Glutamatergic neuron (in vitro differentiated cells): Measurements from ENCODE around the gene CHD3. TPM values are rescaled to one million over a fixed set of nuclear protein-coding genes. Genes with fewer than 3 reads are reported as not detected.

Experiments
- DNase-seq: peaks from one replicate; pipeline ENCODE4 v3.0.0; 2022
- H3K27ac Mint-ChIP-seq: one replicate; pipeline ENCODE4 v1.8.0; 2020; ENCODE audit warnings: mild to moderate bottlenecking, mixed read lengths, inconsistent platforms; ENCODE audit not compliant: unreplicated experiment
- H3K27me3 Mint-ChIP-seq: one replicate; pipeline ENCODE4 v1.8.0; 2020; ENCODE audit warnings: mild to moderate bottlenecking, moderate library complexity, mixed read lengths, inconsistent platforms; ENCODE audit not compliant: unreplicated experiment
- H3K36me3 Mint-ChIP-seq: one replicate; pipeline ENCODE4 v1.8.0; 2020; ENCODE audit warnings: mild to moderate bottlenecking, mixed read lengths, inconsistent platforms; ENCODE audit not compliant: unreplicated experiment
- H3K4me1 Mint-ChIP-seq: one replicate; pipeline ENCODE4 v1.8.0; 2020; ENCODE audit warnings: mild to moderate bottlenecking, low read depth, mixed read lengths, inconsistent platforms; ENCODE audit not compliant: unreplicated experiment
- H3K4me3 Mint-ChIP-seq: one replicate; pipeline ENCODE4 v1.8.0; 2020; ENCODE audit warnings: mild to moderate bottlenecking, mixed read lengths, inconsistent platforms; ENCODE audit not compliant: unreplicated experiment
- H3K9me3 Mint-ChIP-seq: one replicate; pipeline ENCODE4 v1.8.0; 2020; ENCODE audit warnings: mild to moderate bottlenecking, moderate library complexity, mixed read lengths, inconsistent platforms; ENCODE audit not compliant: unreplicated experiment
- total RNA-seq: library from RNA; stranded (reverse); fragmentation: NEBNext Ultra II Directional; extraction: Animal tissue kit (Norgen Biotek cat#: 25700); gene quantifications from one replicate; pipeline ENCODE4 v1.2.1, GENCODE V29; 2021; ENCODE audit not compliant: unreplicated experiment
- TF ChIP-seq, protein P1 (sequence below): fragments of 200-600 bp; sonication (generic); IDR thresholded peaks from one replicate; pipeline ENCODE4 v1.5.0; 2021; ENCODE audit not compliant: partially characterized antibody, unreplicated experiment

Gene CHD3
- total RNA-seq, 1 donor from 2014 or later: 129 TPM

DNA sequence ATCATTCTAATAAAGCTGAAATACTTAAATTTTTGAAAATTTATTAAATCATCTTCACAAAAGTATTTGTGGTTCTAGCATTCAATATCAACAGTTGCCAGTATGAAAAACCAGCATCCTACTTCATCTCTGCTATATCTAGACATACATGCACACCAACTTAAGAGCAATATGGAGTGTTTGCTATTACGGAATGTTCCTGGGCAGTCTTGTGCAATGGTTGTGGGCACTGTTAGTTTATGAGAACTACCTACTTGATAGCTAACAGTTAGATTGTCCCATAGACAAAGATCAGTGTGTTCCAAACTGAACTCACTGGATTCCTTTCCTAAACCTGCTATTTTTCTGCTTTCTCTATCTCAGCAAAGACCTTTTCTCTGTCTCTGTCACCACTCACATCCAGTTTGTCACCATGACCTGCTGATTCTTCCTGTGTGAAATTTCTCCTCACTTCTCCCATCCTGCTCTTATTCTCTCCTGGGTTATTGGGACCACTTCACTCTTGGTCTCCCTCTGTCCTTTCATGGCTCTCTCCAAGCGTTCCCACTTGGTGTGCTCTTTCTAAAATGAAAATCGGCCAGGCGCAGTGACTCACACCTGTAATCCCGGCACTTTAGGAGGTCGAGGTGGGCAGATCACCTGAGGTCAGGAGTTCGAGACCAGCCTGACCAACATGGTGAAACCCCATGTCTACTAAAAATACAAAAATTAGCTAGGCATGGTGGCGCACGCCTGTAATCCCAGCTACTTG, 71.1 kb downstream of the CHD3 start:
- no peak overlapping the region for H3K4me3 Mint-ChIP-seq
- H3K27ac Mint-ChIP-seq: no peak overlapping the region
- H3K9me3 Mint-ChIP-seq: no peaks in the 10 kb centered on the region
- H3K36me3 Mint-ChIP-seq: no peaks in the 10 kb centered on the region
- DNase-seq: no peak
- no peaks in the 10 kb centered on the region for H3K27me3 Mint-ChIP-seq
- TF ChIP-seq, protein P1, sequence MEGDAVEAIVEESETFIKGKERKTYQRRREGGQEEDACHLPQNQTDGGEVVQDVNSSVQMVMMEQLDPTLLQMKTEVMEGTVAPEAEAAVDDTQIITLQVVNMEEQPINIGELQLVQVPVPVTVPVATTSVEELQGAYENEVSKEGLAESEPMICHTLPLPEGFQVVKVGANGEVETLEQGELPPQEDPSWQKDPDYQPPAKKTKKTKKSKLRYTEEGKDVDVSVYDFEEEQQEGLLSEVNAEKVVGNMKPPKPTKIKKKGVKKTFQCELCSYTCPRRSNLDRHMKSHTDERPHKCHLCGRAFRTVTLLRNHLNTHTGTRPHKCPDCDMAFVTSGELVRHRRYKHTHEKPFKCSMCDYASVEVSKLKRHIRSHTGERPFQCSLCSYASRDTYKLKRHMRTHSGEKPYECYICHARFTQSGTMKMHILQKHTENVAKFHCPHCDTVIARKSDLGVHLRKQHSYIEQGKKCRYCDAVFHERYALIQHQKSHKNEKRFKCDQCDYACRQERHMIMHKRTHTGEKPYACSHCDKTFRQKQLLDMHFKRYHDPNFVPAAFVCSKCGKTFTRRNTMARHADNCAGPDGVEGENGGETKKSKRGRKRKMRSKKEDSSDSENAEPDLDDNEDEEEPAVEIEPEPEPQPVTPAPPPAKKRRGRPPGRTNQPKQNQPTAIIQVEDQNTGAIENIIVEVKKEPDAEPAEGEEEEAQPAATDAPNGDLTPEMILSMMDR: no peak
- no peaks in the 10 kb centered on the region for H3K4me1 Mint-ChIP-seq

DNA sequence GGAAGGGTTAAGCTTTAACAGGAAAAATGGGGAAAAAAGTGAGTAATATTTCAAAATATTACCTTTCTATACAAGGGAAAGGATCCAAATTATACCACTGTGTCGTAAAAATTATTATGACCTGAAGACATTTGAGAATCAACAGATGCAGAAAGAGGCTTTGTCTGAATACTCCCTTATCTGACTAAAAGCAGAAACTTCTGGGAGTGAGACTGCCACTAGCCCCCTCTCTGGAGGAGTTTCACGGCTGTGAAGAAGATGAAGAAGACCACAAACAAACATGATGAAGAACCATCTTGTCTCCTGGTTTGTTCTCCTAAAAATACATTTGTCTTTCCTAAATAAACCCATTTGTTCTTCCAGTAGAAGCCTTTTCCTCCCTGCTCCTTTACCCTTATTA, 72.8 kb downstream of the CHD3 start:
- Mint-ChIP-seq H3K27me3 (no peaks in the 10 kb centered on the region), H3K27ac (no peak overlapping the region), H3K9me3 (no peaks in the 10 kb centered on the region), H3K36me3 (no peaks in the 10 kb centered on the region), H3K4me3 (no peak overlapping the region), H3K4me1 (no peaks in the 10 kb centered on the region)
- DNase-seq: no peak
- TF ChIP-seq, protein P1: no peak

Other genes with a start within 250 kb of the CHD3 start
- 11.3 TPM for gene ATP1B2, start 237.9 kb upstream of the CHD3 start, total RNA-seq
- 38.2 TPM for gene TP53, start 201.3 kb upstream of the CHD3 start, total RNA-seq
- 19.5 TPM for gene WRAP53, start 200.3 kb upstream of the CHD3 start, total RNA-seq
- gene EFNB3, start 183.6 kb upstream of the CHD3 start, total RNA-seq: 17.9 TPM
- gene DNAH2, start 171.0 kb upstream of the CHD3 start, total RNA-seq: 0.07 TPM
- 191 TPM for gene KDM6B, start 54.6 kb upstream of the CHD3 start, total RNA-seq
- gene TMEM88, start 33.7 kb upstream of the CHD3 start, total RNA-seq: 23.7 TPM
- gene NAA38, start 31.2 kb upstream of the CHD3 start, total RNA-seq: 49.7 TPM
- 9.2 TPM for gene CYB5D1, start 30.8 kb upstream of the CHD3 start, total RNA-seq
- 0.49 TPM for gene RNF227, start 27.5 kb downstream of the CHD3 start, total RNA-seq
- 12.3 TPM for gene KCNAB3, start 41.1 kb downstream of the CHD3 start, total RNA-seq
- gene TRAPPC1, start 43.2 kb downstream of the CHD3 start, total RNA-seq: 214 TPM
- gene CNTROB, start 43.4 kb downstream of the CHD3 start, total RNA-seq: 55.7 TPM
- not detected for gene GUCY2D, start 113.8 kb downstream of the CHD3 start, total RNA-seq
- not detected for gene ALOX15B, start 150.3 kb downstream of the CHD3 start, total RNA-seq
- not detected for gene ALOX12B, start 198.9 kb downstream of the CHD3 start, total RNA-seq
- not detected for gene ALOXE3, start 229.7 kb downstream of the CHD3 start, total RNA-seq
- 2.2 TPM for gene HES7, start 235.3 kb downstream of the CHD3 start, total RNA-seq